ENCODE data around the gene RPS6KA4.

GRCh38 chr11:64364911-64365310, 5.9 kb downstream of the RPS6KA4 start:
- TF ChIP-seq CTCF (IDR thresholded peaks at IDR 0.05) (no peak), POLR2A (IDR thresholded peaks at IDR 0.05) (no peak)

Data from uterus (tissue), 2 donors.